Natural killer cell (primary cell): ENCODE results near the gene BZW2. TPM values are rescaled to one million over a fixed set of nuclear protein-coding genes. Genes with fewer than 3 reads are reported as not detected.

Source experiments
- ATAC-seq, 3 donors: fragments of 150-1000 bp in 2 of 3; fragments of 200-7000 bp in 1 of 3; cut with Tn5 transposase; 1 replicate in 1 of 3; 2 replicates in 2 of 3; pipeline ENCODE4 v1.10.0; 2021; ENCODE audit warnings: mild to moderate bottlenecking in 2 of 3, moderate library complexity in 2 of 3
- DNase-seq, 2 donors: peaks; one replicate each; pipeline versions ENCODE4 v3.0.0 to v3.0.0-alpha.2; 2013 to 2021; ENCODE audit warnings: mixed read lengths in 1 of 2
- H3K27ac ChIP-seq: one replicate; pipeline ENCODE4 v1.5.1; 2013; ENCODE audit warnings: mild to moderate bottlenecking, low read length
- H3K27me3 ChIP-seq: one replicate; pipeline ENCODE4 v1.6.1; 2013; ENCODE audit warnings: low read length; ENCODE audit not compliant: control insufficient read depth, insufficient read depth
- H3K36me3 ChIP-seq: one replicate; pipeline ENCODE4 v1.6.1; 2013; ENCODE audit warnings: low read length; ENCODE audit not compliant: control insufficient read depth, insufficient read depth
- H3K4me1 ChIP-seq: one replicate; pipeline ENCODE4 v1.6.1; 2013; ENCODE audit warnings: low read length; ENCODE audit not compliant: control insufficient read depth, insufficient read depth
- H3K4me3 ChIP-seq: one replicate; pipeline ENCODE4 v1.5.1; 2013; ENCODE audit warnings: low read length
- H3K9me3 ChIP-seq: one replicate; pipeline ENCODE4 v1.6.1; 2013; ENCODE audit warnings: low read length; ENCODE audit not compliant: control insufficient read depth, insufficient read depth
- H3K27ac Mint-ChIP-seq, 2 donors: one replicate each; pipeline ENCODE4 v1.8.0; 2022; ENCODE audit warnings: mild to moderate bottlenecking in 2 of 2, mixed read lengths in 2 of 2, moderate library complexity in 1 of 2
- H3K27me3 Mint-ChIP-seq, 2 donors: one replicate each; pipeline ENCODE4 v1.8.0; 2022; ENCODE audit warnings: low read depth in 2 of 2, mixed read lengths in 2 of 2
- H3K36me3 Mint-ChIP-seq: one replicate; pipeline ENCODE4 v1.8.0; 2022; ENCODE audit warnings: mixed read lengths
- H3K4me1 Mint-ChIP-seq, 2 donors: one replicate each; pipeline ENCODE4 v1.8.0; 2022; ENCODE audit warnings: mixed read lengths in 2 of 2
- H3K4me3 Mint-ChIP-seq: one replicate; pipeline ENCODE4 v1.8.0; 2022; ENCODE audit warnings: mild to moderate bottlenecking, moderate library complexity, mixed read lengths
- H3K9me3 Mint-ChIP-seq, 2 donors: one replicate each; pipeline ENCODE4 v1.8.0; 2022; ENCODE audit warnings: mixed read lengths in 2 of 2
- WGBS: methylation state at CpG from one replicate; pipeline ENCODE4 v1.1.7; 2013; ENCODE audit warnings: missing lambda C conversion rate; ENCODE audit not compliant: insufficient coverage; 5-methylcytosine and 5-hydroxymethylcytosine counted together
- intact Hi-C: fragments of 100-400 bp; cut with micrococcal nuclease; formaldehyde crosslinking; loops from one replicate; pipeline ENCODE4 v1.14.2; 2022
- total RNA-seq, 4 donors: library from RNA; stranded (reverse); fragments of 120-200 nt in 1 of 4; gene quantifications; one replicate each; pipeline versions ENCODE4 v1.2.3 to v1.2.4, GENCODE V29; 2013 to 2022
- TF ChIP-seq, protein P1 (sequence below): fragments of 200-600 bp; IDR thresholded peaks from one replicate; pipeline ENCODE4 v1.8.0; 2022; ENCODE audit warnings: antibody characterized with exemption

BZW2 gene
- total RNA-seq, 3 donors from 2014 or later (not counting 1 experiment from before 2014, with no cell fraction given): 15.3 to 21.0 (median 19.9) TPM

- DNase-seq (no peak), ATAC-seq (no peak)
- 92% methylated on average over 5 of the region's 5 CpGs for WGBS
- no peaks in the 10 kb centered on the region for H3K9me3 Mint-ChIP-seq
- H3K27ac Mint-ChIP-seq: no peak overlapping the region
- H3K4me3 Mint-ChIP-seq: no peak overlapping the region
- intact Hi-C loops: no loop called here
- Histone ChIP-seq H3K4me3 (no peak overlapping the region), H3K27me3 (no peaks in the 10 kb centered on the region), H3K9me3 (no peaks in the 10 kb centered on the region), H3K27ac (no peak overlapping the region), H3K4me1 (no peaks in the 10 kb centered on the region), H3K36me3 (no peaks in the 10 kb centered on the region)
- TF ChIP-seq, protein P1, sequence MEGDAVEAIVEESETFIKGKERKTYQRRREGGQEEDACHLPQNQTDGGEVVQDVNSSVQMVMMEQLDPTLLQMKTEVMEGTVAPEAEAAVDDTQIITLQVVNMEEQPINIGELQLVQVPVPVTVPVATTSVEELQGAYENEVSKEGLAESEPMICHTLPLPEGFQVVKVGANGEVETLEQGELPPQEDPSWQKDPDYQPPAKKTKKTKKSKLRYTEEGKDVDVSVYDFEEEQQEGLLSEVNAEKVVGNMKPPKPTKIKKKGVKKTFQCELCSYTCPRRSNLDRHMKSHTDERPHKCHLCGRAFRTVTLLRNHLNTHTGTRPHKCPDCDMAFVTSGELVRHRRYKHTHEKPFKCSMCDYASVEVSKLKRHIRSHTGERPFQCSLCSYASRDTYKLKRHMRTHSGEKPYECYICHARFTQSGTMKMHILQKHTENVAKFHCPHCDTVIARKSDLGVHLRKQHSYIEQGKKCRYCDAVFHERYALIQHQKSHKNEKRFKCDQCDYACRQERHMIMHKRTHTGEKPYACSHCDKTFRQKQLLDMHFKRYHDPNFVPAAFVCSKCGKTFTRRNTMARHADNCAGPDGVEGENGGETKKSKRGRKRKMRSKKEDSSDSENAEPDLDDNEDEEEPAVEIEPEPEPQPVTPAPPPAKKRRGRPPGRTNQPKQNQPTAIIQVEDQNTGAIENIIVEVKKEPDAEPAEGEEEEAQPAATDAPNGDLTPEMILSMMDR: no peak
- H3K36me3 Mint-ChIP-seq: no peaks in the 10 kb centered on the region
- H3K27me3 Mint-ChIP-seq: peaks cover 0 to 8% of the 10 kb centered on the region in 2 donors
- no peaks in the 10 kb centered on the region for H3K4me1 Mint-ChIP-seq
Measured at GRCh38 chr7:16738011-16738688, 92.2 kb downstream of the BZW2 start.

- Histone ChIP-seq H3K9me3 (no peaks in the 10 kb centered on the region), H3K36me3 (no peaks in the 10 kb centered on the region), H3K4me1 (no peaks in the 10 kb centered on the region), H3K27ac (no peak overlapping the region), H3K4me3 (no peak overlapping the region), H3K27me3 (no peaks in the 10 kb centered on the region)
- H3K36me3 Mint-ChIP-seq: no peaks in the 10 kb centered on the region
- H3K27ac Mint-ChIP-seq: no peak overlapping the region
- 73% methylated on average over 5 of the region's 6 CpGs for WGBS
- peaks cover 0 to 8% of the 10 kb centered on the region in 2 donors for H3K27me3 Mint-ChIP-seq
- no peaks in the 10 kb centered on the region for H3K4me1 Mint-ChIP-seq
- no peak overlapping the region for H3K4me3 Mint-ChIP-seq
- DNase-seq (no peak), ATAC-seq (no peak)
- H3K9me3 Mint-ChIP-seq: no peaks in the 10 kb centered on the region
- TF ChIP-seq, protein P1: no peak
- intact Hi-C loops: no loop called here
Measured at GRCh38 chr7:16739863-16740622, 94.1 kb downstream of the BZW2 start.

DNA sequence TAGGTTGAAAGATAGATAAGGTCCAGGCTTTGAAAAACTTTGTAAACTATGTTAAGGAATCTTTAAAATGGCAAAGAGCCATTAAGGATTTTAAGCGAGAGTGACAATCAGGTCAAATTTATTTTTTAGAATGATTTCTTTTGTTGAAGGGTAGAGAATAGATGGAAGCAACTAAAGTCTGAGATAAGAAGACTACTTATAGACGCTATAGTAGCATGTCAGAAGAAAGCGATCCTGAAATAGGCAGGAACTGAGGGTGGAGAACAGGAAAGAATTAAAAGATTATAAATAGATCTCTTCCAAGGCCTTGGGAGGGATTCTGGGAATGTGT, 94.6 kb downstream of the BZW2 start:
- H3K27ac Mint-ChIP-seq: no peak overlapping the region
- H3K4me3 ChIP-seq: no peak overlapping the region
- no peaks in the 10 kb centered on the region for H3K4me1 ChIP-seq
- TF ChIP-seq, protein P1: no peak
- DNase-seq: no peak
- WGBS: 94% methylated on average over 3 of the region's 3 CpGs
- no peaks in the 10 kb centered on the region for H3K27me3 ChIP-seq
- ATAC-seq: no peak
- no peaks in the 10 kb centered on the region for H3K9me3 ChIP-seq
- H3K36me3 ChIP-seq: no peaks in the 10 kb centered on the region
- H3K36me3 Mint-ChIP-seq: no peaks in the 10 kb centered on the region
- no peaks in the 10 kb centered on the region for H3K4me1 Mint-ChIP-seq
- intact Hi-C loops: no loop called here
- H3K27ac ChIP-seq: no peak overlapping the region
- H3K4me3 Mint-ChIP-seq: no peak overlapping the region
- H3K27me3 Mint-ChIP-seq: peaks cover 0 to 8% of the 10 kb centered on the region in 2 donors
- H3K9me3 Mint-ChIP-seq: no peaks in the 10 kb centered on the region
